HG03457 (cell line): ENCODE measurements around the gene C7orf57.

Experiments
- ATAC-seq: cut with Tn5 transposase; IDR thresholded peaks from one replicate; pipeline ENCODE4 v1.9.1; 2021; ENCODE audit warnings: moderate number of reproducible peaks; ENCODE audit not compliant: unreplicated experiment

The C7orf57 gene

GRCh38 chr7:48106906-48107659, 71.7 kb downstream of the C7orf57 start:
- ATAC-seq, result no peak

GRCh38 chr7:48107926-48108472, 72.7 kb downstream of the C7orf57 start:
- no peak for ATAC-seq

- ATAC-seq, result no peak
Observed at GRCh38 chr7:48108959-48109847, 73.9 kb downstream of the C7orf57 start.

GRCh38 chr7:48109848-48110663, 74.7 kb downstream of the C7orf57 start:
- peak; percentile 59 for ATAC-seq

GRCh38 chr7:48110868-48111267, 75.5 kb downstream of the C7orf57 start:
- ATAC-seq, result no peak
